ENCODE results near the gene LGALS9. TPM values are rescaled to one million over a fixed set of nuclear protein-coding genes. Genes with fewer than 3 reads are reported as not detected.

Gene LGALS9
- polyA plus RNA-seq, 2 of the 4 experiments (the other 2 are of a cell fraction), result 1.2 to 1.5 TPM

DNA sequence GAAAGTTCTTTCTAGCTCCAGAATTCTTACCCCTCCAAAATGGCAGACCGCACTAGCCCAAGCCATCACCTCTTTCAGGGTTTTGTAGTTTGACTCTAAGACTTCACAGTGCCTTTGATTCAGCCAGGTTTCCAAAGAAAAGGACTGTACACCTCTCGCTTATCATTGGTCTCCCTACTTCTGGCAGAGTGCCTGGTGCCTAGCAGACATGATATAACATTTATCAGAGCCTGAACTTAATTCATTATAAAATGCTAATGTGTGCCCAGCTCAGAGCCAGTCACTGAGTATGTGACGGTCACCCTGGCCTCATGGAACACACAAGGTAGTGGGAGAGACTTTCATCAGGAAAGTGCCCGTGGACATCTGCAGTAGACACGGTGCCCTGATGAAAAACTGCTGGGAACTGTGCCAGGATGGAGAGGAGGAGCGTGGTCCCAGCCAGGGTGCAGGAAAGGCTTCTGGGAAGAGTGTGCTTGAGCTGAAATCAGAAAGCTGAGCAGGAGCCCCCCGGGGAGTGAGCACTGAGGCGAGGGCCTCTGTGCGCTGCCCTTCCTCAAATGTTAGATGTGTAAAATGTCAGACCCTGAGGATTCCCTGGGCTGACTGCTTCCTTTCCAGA lies 34.3 kb upstream of the LGALS9 start:
- peak overlapping the region; percentile 13 to 69; a peak in 4 of 6 replicates for H3K27ac ChIP-seq
- POLR2A ChIA-PET, result no interaction called here
- ATAC-seq, result no peak
- WGBS (ENCODE audit: missing lambda C conversion rate), result 81% methylated on average over 9 of the region's 9 CpGs
- TF ChIP-seq KDM1A (IDR thresholded peaks at IDR 0.05; ENCODE audit: low read depth), result no peak
- TF ChIP-seq TP53 (CRISPR knock-in tag; IDR thresholded peaks at IDR 0.05), result no peak
- TF ChIP-seq FOXS1 (CRISPR knock-in tag; IDR thresholded peaks at IDR 0.05), result no peak
- no peaks in the 10 kb centered on the region for H3K9me3 ChIP-seq
- H3K4me1 ChIP-seq, result peaks cover 26% of the 10 kb centered on the region
- CTCF ChIA-PET, result interaction anchor here (1.0 to 25.8 kb wide), 10 partner anchors 2 to 360 kb away, joined by 3 to 575 read pairs (median 250); partner anchors contain the start of gene KSR1
- H3K4me2 ChIP-seq, result no peak overlapping the region
- no peak for DNase-seq (ENCODE audit: low read depth in 1 of 2, low spot score in 1 of 2)
- no peak overlapping the region for H3K4me3 ChIP-seq
- no peak for FAIRE-seq

DNA sequence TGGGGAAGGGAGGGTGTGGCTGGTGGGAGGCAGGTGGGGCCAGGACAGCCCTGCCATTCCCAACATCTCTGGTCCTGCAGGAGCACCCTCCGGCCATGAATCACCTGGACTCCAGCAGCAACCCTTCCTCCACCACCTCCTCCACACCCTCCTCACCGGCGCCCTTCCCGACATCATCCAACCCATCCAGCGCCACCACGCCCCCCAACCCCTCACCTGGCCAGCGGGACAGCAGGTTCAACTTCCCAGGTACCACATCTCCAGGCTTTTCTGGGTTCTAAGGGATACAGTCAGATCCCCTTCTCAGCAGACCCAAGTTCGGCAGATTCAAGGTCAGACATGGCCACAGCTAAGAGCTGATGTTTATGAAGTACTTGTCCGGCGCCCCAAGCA lies 33.8 kb upstream of the LGALS9 start:
- no peak for FAIRE-seq
- no peak for DNase-seq (ENCODE audit: low read depth in 1 of 2, low spot score in 1 of 2)
- Histone ChIP-seq H3K9me3 (no peaks in the 10 kb centered on the region), H3K4me3 (no peak overlapping the region), H3K4me2 (no peak overlapping the region), H3K4me1 (peaks cover 26% of the 10 kb centered on the region), H3K27ac (peak overlapping the region; percentile 13 to 69; a peak in 4 of 6 replicates)
- CTCF ChIA-PET, result interaction anchor here (1.0 to 25.7 kb wide), 14 partner anchors 13 to 361 kb away, joined by 3 to 575 read pairs (median 32); partner anchors contain the start of gene KSR1
- WGBS (ENCODE audit: missing lambda C conversion rate), result 89% methylated on average over 10 of the region's 10 CpGs
- TF ChIP-seq, protein P1, sequence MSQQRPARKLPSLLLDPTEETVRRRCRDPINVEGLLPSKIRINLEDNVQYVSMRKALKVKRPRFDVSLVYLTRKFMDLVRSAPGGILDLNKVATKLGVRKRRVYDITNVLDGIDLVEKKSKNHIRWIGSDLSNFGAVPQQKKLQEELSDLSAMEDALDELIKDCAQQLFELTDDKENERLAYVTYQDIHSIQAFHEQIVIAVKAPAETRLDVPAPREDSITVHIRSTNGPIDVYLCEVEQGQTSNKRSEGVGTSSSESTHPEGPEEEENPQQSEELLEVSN (IDR thresholded peaks at IDR 0.05; ENCODE audit: borderline replicate concordance, low read depth), result no peak
- TF ChIP-seq HOXB13 (CRISPR knock-in tag; IDR thresholded peaks at IDR 0.05; ENCODE audit: low read depth) (no peak), REST (IDR thresholded peaks at IDR 0.05) (no peak), ZNF302 (CRISPR knock-in tag; IDR thresholded peaks at IDR 0.05) (no peak), MAFK (IDR thresholded peaks at IDR 0.05; ENCODE audit: partially characterized antibody) (no peak)
- POLR2A ChIA-PET, result no interaction called here
- ATAC-seq, result no peak

- ChIA-PET CTCF (interaction anchor here (1.0 to 25.7 kb wide), 16 partner anchors 14 to 361 kb away, joined by 3 to 575 read pairs (median 18); partner anchors contain the start of gene KSR1), POLR2A (interaction anchor here (1.2 kb wide), 1 partner anchor 103 kb away, joined by 3 read pairs; no protein-coding TSS in a partner anchor)
- 80% methylated on average over 5 of the region's 5 CpGs for WGBS (ENCODE audit: missing lambda C conversion rate)
- no peak for DNase-seq (ENCODE audit: low read depth in 1 of 2, low spot score in 1 of 2)
- Histone ChIP-seq H3K27ac (peak overlapping the region; percentile 23 to 69; a peak in 4 of 6 replicates), H3K4me3 (no peak overlapping the region), H3K9me3 (no peaks in the 10 kb centered on the region), H3K4me1 (peaks cover 26% of the 10 kb centered on the region), H3K4me2 (no peak overlapping the region)
- TF ChIP-seq MAFK (IDR thresholded peaks at IDR 0.05; ENCODE audit: partially characterized antibody) (no peak), KDM1A (IDR thresholded peaks at IDR 0.05; ENCODE audit: low read depth) (peak; percentile 71; the same call in 1 of the 2 replicates)
- FAIRE-seq, result no peak
- no peak for ATAC-seq
These were observed 33.1 kb upstream of the LGALS9 start for GRCh38 chr17:27597783-27598320.

- H3K27ac ChIP-seq, result peak overlapping the region; percentile 23 to 69; a peak in 4 of 6 replicates
- no peak overlapping the region for H3K4me2 ChIP-seq
- ATAC-seq (no peak), FAIRE-seq (no peak), DNase-seq (ENCODE audit: low read depth in 1 of 2, low spot score in 1 of 2) (no peak)
- H3K9me3 ChIP-seq, result no peaks in the 10 kb centered on the region
- CTCF ChIA-PET, result interaction anchor here (1.0 to 25.7 kb wide), 29 partner anchors 15 to 402 kb away, joined by 3 to 575 read pairs (median 27); partner anchors contain the start of gene KSR1
- POLR2A ChIA-PET, result interaction anchor here (1.2 to 1.7 kb wide), 2 partner anchors 104 to 245 kb away, joined by 3 to 6 read pairs; no protein-coding TSS in a partner anchor
- peaks cover 26% of the 10 kb centered on the region for H3K4me1 ChIP-seq
- H3K4me3 ChIP-seq, result no peak overlapping the region
- TF ChIP-seq, protein P2, sequence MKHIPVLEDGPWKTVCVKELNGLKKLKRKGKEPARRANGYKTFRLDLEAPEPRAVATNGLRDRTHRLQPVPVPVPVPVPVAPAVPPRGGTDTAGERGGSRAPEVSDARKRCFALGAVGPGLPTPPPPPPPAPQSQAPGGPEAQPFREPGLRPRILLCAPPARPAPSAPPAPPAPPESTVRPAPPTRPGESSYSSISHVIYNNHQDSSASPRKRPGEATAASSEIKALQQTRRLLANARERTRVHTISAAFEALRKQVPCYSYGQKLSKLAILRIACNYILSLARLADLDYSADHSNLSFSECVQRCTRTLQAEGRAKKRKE (CRISPR knock-in tag; IDR thresholded peaks at IDR 0.05; ENCODE audit: low read depth), result no peak
- TF ChIP-seq RNF2 (IDR thresholded peaks at IDR 0.05; ENCODE audit: borderline replicate concordance, low read depth) (no peak), GATA3 (IDR thresholded peaks at IDR 0.05; ENCODE audit: borderline replicate concordance) (no peak), RARB (CRISPR knock-in tag; IDR thresholded peaks at IDR 0.05) (no peak), NR3C1 (IDR thresholded peaks at IDR 0.05) (no peak), RCOR1 (IDR thresholded peaks at IDR 0.05; ENCODE audit: low read depth, low read length) (no peak), REST (IDR thresholded peaks at IDR 0.05) (no peak), POLR2A (IDR thresholded peaks at IDR 0.05; ENCODE audit: low read length) (no peak)
- TF ChIP-seq, protein P1 (IDR thresholded peaks at IDR 0.05; ENCODE audit: borderline replicate concordance, low read depth), result no peak
- WGBS (ENCODE audit: missing lambda C conversion rate), result 83% methylated on average over 13 of the region's 17 CpGs
These were observed 32.5 kb upstream of the LGALS9 start for GRCh38 chr17:27598337-27599050.
